ENCODE measurements around the gene URM1.

GRCh38 chr9:128321879-128322403, 49.2 kb upstream of the URM1 start:
- TF ChIP-seq EP300 (IDR thresholded peaks at IDR 0.05) (no peak), CTCF (IDR thresholded peaks at IDR 0.05) (no peak)
